ENCODE measurements around the gene TMEM198. TPM values are rescaled to one million over a fixed set of nuclear protein-coding genes. Genes with fewer than 3 reads are reported as not detected.

The TMEM198 gene
- total and polyA plus RNA-seq, 9 of the 15 experiments (the other 6 are each of a cell fraction or from before 2014, with no cell fraction given): 0.03 to 3.8 (median 1.0) TPM

GRCh38 chr2:219541611-219542180 is 2.1 kb upstream of the TMEM198 start (continued):
- TF ChIP-seq HMGN3 (IDR thresholded peaks at IDR 0.05; ENCODE audit: borderline replicate concordance, extremely low read depth, insufficient read length, low read depth, low read length) (peak; percentile 50), PKNOX1 (IDR thresholded peaks at IDR 0.05) (no peak; the same call in 1 of the 2 replicates), ZBTB5 (IDR thresholded peaks at IDR 0.05) (no peak), HDAC6 (IDR thresholded peaks at IDR 0.05; ENCODE audit: low read depth, low read length) (no peak), FUS (optimal IDR thresholded peaks at IDR 0.05; ENCODE audit: low read depth, low read length) (no peak), PTBP1 (IDR thresholded peaks at IDR 0.05; ENCODE audit: low read depth, low read length) (no peak), MAX (CRISPR knock-in tag; IDR thresholded peaks at IDR 0.05) (peak; percentile 97), EHMT2 (IDR thresholded peaks at IDR 0.05) (no peak), ZSCAN32 (CRISPR knock-in tag; IDR thresholded peaks at IDR 0.05) (no peak), BACH1 (tag; IDR thresholded peaks at IDR 0.05) (no peak), MCM3 (IDR thresholded peaks at IDR 0.05) (no peak), ZNF780A (CRISPR knock-in tag; IDR thresholded peaks at IDR 0.05) (no peak), ZNF407 (IDR thresholded peaks at IDR 0.05; ENCODE audit: low read depth) (no peak), BRD4 (IDR thresholded peaks at IDR 0.05) (no peak), ZNF174 (CRISPR knock-in tag; IDR thresholded peaks at IDR 0.05) (no peak), ZNF354B (CRISPR knock-in tag; IDR thresholded peaks at IDR 0.05) (no peak), GMEB1 (CRISPR knock-in tag; IDR thresholded peaks at IDR 0.05) (no peak)

Data from K562 (cell line).